GM12878 (cell line): ENCODE data around the gene ABCG1. TPM values are rescaled to one million over a fixed set of nuclear protein-coding genes. Genes with fewer than 3 reads are reported as not detected.

Experiments used
- ATAC-seq: fragments of 200-7000 bp; cut with Tn5 transposase; 3 replicates; pipeline ENCODE4 v1.9.1; 2020; ENCODE audit warnings: mild to moderate bottlenecking, moderate library complexity
- BruUV-seq: library from RNA; stranded (reverse); fragments of 400-500 nt; replicated peaks from 2 replicates; lab custom pipeline; 2021; lab: Mats Ljungman, UMichigan
- CTCF ChIA-PET: fragments of 300-600 bp; sonication (Branson Sonifier 250); formaldehyde crosslinking; extraction: SDS; loops from one replicate; lab custom pipeline; 2021; ENCODE audit warnings: inconsistent platforms; lab: Yijun Ruan, JAX
- POLR2A ChIA-PET: fragments of 350-600 bp; formaldehyde crosslinking; extraction: SDS; loops from one replicate; lab custom pipeline; 2021; ENCODE audit warnings: inconsistent platforms; lab: Charles Lee
- RAD21 ChIA-PET: fragments of 300-600 bp; sonication (Branson Sonifier 250); formaldehyde crosslinking; loops from one replicate; lab custom pipeline; 2023; ENCODE audit warnings: antibody characterized with exemption; ENCODE audit not compliant: unreplicated experiment; lab: Charles Lee
- SMC1A ChIA-PET: fragments of 300-600 bp; sonication (Branson Sonifier 250); formaldehyde crosslinking; loops from one replicate; lab custom pipeline; 2023; ENCODE audit not compliant: unreplicated experiment, uncharacterized antibody; lab: Charles Lee
- DNase-seq: peaks from one replicate; pipeline ENCODE4 v3.0.0-alpha.2; 2011; ENCODE audit warnings: low read depth, low spot score
- FAIRE-seq: peaks from 3 replicates; lab custom pipeline; 2011; peaks lifted over from hg19 to GRCh38; lab: Jason Lieb, UNC
- H2AFZ ChIP-seq: 2 replicates; pipeline ENCODE4 v1.6.0; 2011; ENCODE audit warnings: low read depth, low read length, control low read depth; ENCODE audit not compliant: control insufficient read depth
- H3K27ac ChIP-seq: 2 replicates; pipeline ENCODE4 v1.5.1; 2011; ENCODE audit warnings: control low read depth; ENCODE audit not compliant: control insufficient read depth, insufficient read depth
- H3K27me3 ChIP-seq, 2 experiments: replicated peaks in 1 of 2; 2 replicates each; pipeline versions ENCODE4 v1.6.0 to v1.6.1; 2011; ENCODE audit warnings: low read length in 1 of 2; ENCODE audit not compliant: control insufficient read depth in 2 of 2, insufficient read depth in 2 of 2
- H3K36me3 ChIP-seq, 2 experiments: 2 replicates each; pipeline ENCODE4 v1.5.1; 2011; ENCODE audit warnings: low read length in 1 of 2; ENCODE audit not compliant: control insufficient read depth in 2 of 2, insufficient read depth in 2 of 2
- H3K4me1 ChIP-seq: 2 replicates; pipeline ENCODE4 v1.6.1; 2011; ENCODE audit warnings: mild to moderate bottlenecking, low read length, moderate library complexity, mixed read lengths; ENCODE audit not compliant: control insufficient read depth, insufficient read depth
- H3K4me2 ChIP-seq: 2 replicates; pipeline ENCODE4 v1.6.0; 2011; ENCODE audit warnings: control low read depth; ENCODE audit not compliant: control insufficient read depth, insufficient read depth
- H3K4me3 ChIP-seq: fragments of 200-600 bp; sonication (generic); 2 replicates; pipeline ENCODE4 v1.5.1; 2016
- H3K79me2 ChIP-seq: 2 replicates; pipeline ENCODE4 v1.6.0; 2011; ENCODE audit warnings: low read length; ENCODE audit not compliant: control insufficient read depth, insufficient read depth
- H3K9ac ChIP-seq: 2 replicates; pipeline ENCODE4 v1.8.0; 2011; ENCODE audit warnings: low read length, control low read depth, mixed read lengths; ENCODE audit not compliant: control insufficient read depth, insufficient read depth
- H3K9me3 ChIP-seq: replicated peaks from 3 replicates; pipeline ENCODE4 v1.5.1; 2011; ENCODE audit warnings: mild to moderate bottlenecking, low read length; ENCODE audit not compliant: control insufficient read depth, insufficient read depth
- H4K20me1 ChIP-seq: 2 replicates; pipeline ENCODE4 v1.6.0; 2011; ENCODE audit not compliant: control insufficient read depth, insufficient read depth
- BCL3 ChIP-seq: IDR thresholded peaks from 2 replicates; pipeline ENCODE4 v1.6.1; 2011; ENCODE audit warnings: borderline replicate concordance, low read depth, mild to moderate bottlenecking, moderate library complexity, low read length; ENCODE audit not compliant: insufficient read depth, poor library complexity, severe bottlenecking
- ESRRA ChIP-seq: IDR thresholded peaks from 2 replicates; pipeline ENCODE4 v1.6.1; 2012; ENCODE audit warnings: mild to moderate bottlenecking, low read length, improper control_type of control experiment
- MEF2A ChIP-seq: IDR thresholded peaks from 2 replicates; pipeline ENCODE4 v1.6.1; 2011; ENCODE audit warnings: low read depth, mild to moderate bottlenecking, low read length, moderate library complexity; ENCODE audit not compliant: insufficient read depth
- POLR2AphosphoS2 ChIP-seq: IDR thresholded peaks from 2 replicates; pipeline ENCODE4 v1.6.1; 2011; ENCODE audit warnings: low read depth, mild to moderate bottlenecking, low read length, improper control_type of control experiment, moderate library complexity
- WGBS: methylation state at CpG from one replicate; pipeline ENCODE4 v1.1.6; 2016; ENCODE audit warnings: low lambda C conversion rate; ENCODE audit not compliant: insufficient replicate concordance, insufficient coverage; ENCODE audit errors: missing lambda C conversion rate; 5-methylcytosine and 5-hydroxymethylcytosine counted together
- in situ Hi-C: fragments of 300-500 bp; cut with MboI; formaldehyde crosslinking; loops from 9 replicates; pipeline ENCODE4 v1.14.3; 2018; ENCODE audit warnings: mixed read lengths
- intact Hi-C: fragments of 100-400 bp; cut with micrococcal nuclease; formaldehyde crosslinking; loops from one replicate; pipeline ENCODE4 v1.14.2; 2022; ENCODE audit not compliant: unreplicated experiment
- polyA plus RNA-seq, 11 experiments: library from polyadenylated mRNA; depleted of rRNA in 4 of 11; unstranded in 6 of 11; stranded (reverse) in 5 of 11; fragments of >200 nt; fragmentation: Nextera tagmentation in 4 of 11; fragmentation: Illumina TruSeq in 1 of 11; extraction: Ambion mirVana in 4 of 11; extraction: Trizol in 1 of 11; gene quantifications; 1 replicate in 1 of 11; 2 replicates in 10 of 11; pipeline versions ENCODE4 v1.2.1 to v1.2.3, GENCODE V29; 2011 to 2016; ENCODE audit warnings: inconsistent platforms in 2 of 11, missing spikeins in 2 of 11, low read depth in 1 of 11
- total RNA-seq, 4 experiments: library from RNA; depleted of rRNA in 3 of 4; stranded (reverse); fragments of >200 nt in 3 of 4; fragmentation: Illumina TruSeq in 1 of 4; extraction: Trizol in 1 of 4; gene quantifications; 2 replicates each; pipeline versions ENCODE4 v1.2.1 to v1.2.3, GENCODE V29; 2013 to 2021
- TF ChIP-seq, protein P1 (sequence below): fragments of 450-650 bp; IDR thresholded peaks from 2 replicates; pipeline ENCODE4 v1.6.1; 2017; ENCODE audit warnings: antibody characterized with exemption, mild to moderate bottlenecking, moderate library complexity
- TF ChIP-seq, protein P2 (sequence below): fragments of 450-650 bp; conservative IDR thresholded peaks from 2 replicates; pipeline ENCODE4 v1.6.1; 2017; ENCODE audit warnings: mild to moderate bottlenecking, moderate library complexity
- TF ChIP-seq, protein P3 (sequence below): fragments of 450-650 bp; IDR thresholded peaks from 2 replicates; pipeline ENCODE4 v1.6.1; 2014; ENCODE audit warnings: mild to moderate bottlenecking
- TF ChIP-seq, protein P4 (sequence below): IDR thresholded peaks from 2 replicates; pipeline ENCODE4 v1.6.1; 2011; ENCODE audit warnings: mild to moderate bottlenecking, low read depth, low read length, moderate library complexity; ENCODE audit not compliant: insufficient replicate concordance

The ABCG1 gene
- total and polyA plus RNA-seq, 10 of the 15 experiments (the other 5 are each of a cell fraction or from before 2014, with no cell fraction given) = 0.59 to 19.3 (median 5.7) TPM

GRCh38 chr21:42296501-42296900 is 77.6 kb downstream of the ABCG1 start (continued):
- TF ChIP-seq, protein P1, sequence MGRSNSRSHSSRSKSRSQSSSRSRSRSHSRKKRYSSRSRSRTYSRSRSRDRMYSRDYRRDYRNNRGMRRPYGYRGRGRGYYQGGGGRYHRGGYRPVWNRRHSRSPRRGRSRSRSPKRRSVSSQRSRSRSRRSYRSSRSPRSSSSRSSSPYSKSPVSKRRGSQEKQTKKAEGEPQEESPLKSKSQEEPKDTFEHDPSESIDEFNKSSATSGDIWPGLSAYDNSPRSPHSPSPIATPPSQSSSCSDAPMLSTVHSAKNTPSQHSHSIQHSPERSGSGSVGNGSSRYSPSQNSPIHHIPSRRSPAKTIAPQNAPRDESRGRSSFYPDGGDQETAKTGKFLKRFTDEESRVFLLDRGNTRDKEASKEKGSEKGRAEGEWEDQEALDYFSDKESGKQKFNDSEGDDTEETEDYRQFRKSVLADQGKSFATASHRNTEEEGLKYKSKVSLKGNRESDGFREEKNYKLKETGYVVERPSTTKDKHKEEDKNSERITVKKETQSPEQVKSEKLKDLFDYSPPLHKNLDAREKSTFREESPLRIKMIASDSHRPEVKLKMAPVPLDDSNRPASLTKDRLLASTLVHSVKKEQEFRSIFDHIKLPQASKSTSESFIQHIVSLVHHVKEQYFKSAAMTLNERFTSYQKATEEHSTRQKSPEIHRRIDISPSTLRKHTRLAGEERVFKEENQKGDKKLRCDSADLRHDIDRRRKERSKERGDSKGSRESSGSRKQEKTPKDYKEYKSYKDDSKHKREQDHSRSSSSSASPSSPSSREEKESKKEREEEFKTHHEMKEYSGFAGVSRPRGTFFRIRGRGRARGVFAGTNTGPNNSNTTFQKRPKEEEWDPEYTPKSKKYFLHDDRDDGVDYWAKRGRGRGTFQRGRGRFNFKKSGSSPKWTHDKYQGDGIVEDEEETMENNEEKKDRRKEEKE = no peak
- TF ChIP-seq, protein P2, sequence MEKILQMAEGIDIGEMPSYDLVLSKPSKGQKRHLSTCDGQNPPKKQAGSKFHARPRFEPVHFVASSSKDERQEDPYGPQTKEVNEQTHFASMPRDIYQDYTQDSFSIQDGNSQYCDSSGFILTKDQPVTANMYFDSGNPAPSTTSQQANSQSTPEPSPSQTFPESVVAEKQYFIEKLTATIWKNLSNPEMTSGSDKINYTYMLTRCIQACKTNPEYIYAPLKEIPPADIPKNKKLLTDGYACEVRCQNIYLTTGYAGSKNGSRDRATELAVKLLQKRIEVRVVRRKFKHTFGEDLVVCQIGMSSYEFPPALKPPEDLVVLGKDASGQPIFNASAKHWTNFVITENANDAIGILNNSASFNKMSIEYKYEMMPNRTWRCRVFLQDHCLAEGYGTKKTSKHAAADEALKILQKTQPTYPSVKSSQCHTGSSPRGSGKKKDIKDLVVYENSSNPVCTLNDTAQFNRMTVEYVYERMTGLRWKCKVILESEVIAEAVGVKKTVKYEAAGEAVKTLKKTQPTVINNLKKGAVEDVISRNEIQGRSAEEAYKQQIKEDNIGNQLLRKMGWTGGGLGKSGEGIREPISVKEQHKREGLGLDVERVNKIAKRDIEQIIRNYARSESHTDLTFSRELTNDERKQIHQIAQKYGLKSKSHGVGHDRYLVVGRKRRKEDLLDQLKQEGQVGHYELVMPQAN = no peak
- TF ChIP-seq POLR2AphosphoS2 = no peak
- TF ChIP-seq, protein P3, sequence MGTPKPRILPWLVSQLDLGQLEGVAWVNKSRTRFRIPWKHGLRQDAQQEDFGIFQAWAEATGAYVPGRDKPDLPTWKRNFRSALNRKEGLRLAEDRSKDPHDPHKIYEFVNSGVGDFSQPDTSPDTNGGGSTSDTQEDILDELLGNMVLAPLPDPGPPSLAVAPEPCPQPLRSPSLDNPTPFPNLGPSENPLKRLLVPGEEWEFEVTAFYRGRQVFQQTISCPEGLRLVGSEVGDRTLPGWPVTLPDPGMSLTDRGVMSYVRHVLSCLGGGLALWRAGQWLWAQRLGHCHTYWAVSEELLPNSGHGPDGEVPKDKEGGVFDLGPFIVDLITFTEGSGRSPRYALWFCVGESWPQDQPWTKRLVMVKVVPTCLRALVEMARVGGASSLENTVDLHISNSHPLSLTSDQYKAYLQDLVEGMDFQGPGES = no peak
- no peak for TF ChIP-seq MEF2A

DNA sequence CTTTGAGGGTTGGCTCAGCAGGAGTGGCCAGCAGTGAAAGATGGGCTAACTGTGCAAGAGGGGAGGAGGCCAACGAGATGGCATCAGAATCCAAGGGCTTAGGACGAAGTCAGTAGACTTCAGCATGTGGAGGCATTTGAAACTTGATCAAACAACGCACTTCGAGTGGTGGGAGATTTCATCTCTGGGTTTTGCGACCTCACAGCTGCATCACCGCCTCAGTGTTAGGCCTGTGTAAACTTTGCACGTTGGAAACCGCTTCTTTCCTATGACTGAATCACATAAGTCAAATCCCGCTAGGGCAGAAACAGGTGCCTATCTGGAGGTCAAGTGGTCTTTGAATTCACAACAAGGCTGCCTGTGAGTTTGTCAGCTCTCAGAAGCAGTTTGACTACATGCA is 78.4 kb downstream of the ABCG1 start:
- Histone ChIP-seq H3K27ac (no peak overlapping the region), H3K4me3 (no peak overlapping the region), H3K9me3 (no peaks in the 10 kb centered on the region; the same call in 2 of the 3 replicates), H4K20me1 (no peaks in the 10 kb centered on the region), H3K4me2 (no peak overlapping the region), H3K9ac (no peak overlapping the region), H3K27me3 (no peaks in the 10 kb centered on the region; a peak in 1 of 4 replicates), H3K4me1 (no peaks in the 10 kb centered on the region), H2AFZ (no peak overlapping the region), H3K79me2 (no peaks in the 10 kb centered on the region), H3K36me3 (no peaks in the 10 kb centered on the region)
- TF ChIP-seq ESRRA (no peak), POLR2AphosphoS2 (no peak), BCL3 (peak; percentile 16)
- TF ChIP-seq, protein P4, sequence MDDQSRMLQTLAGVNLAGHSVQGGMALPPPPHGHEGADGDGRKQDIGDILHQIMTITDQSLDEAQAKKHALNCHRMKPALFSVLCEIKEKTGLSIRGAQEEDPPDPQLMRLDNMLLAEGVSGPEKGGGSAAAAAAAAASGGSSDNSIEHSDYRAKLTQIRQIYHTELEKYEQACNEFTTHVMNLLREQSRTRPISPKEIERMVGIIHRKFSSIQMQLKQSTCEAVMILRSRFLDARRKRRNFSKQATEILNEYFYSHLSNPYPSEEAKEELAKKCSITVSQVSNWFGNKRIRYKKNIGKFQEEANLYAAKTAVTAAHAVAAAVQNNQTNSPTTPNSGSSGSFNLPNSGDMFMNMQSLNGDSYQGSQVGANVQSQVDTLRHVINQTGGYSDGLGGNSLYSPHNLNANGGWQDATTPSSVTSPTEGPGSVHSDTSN = peak; percentile 3
- SMC1A ChIA-PET = interaction anchor here (1.1 to 1.6 kb wide), 3 partner anchors 9 to 133 kb away, joined by 3 to 7 read pairs (median 3); no protein-coding TSS in a partner anchor
- in situ Hi-C loops (no loop called here), intact Hi-C loops (no loop called here)
- POLR2A ChIA-PET = interaction anchor here (1.3 kb wide), 1 partner anchor 12 kb away, joined by 4 read pairs; no protein-coding TSS in a partner anchor
- CTCF ChIA-PET = interaction anchor here (0.6 to 1.2 kb wide), 4 partner anchors 12 to 169 kb away, joined by 3 to 5 read pairs (median 4); no protein-coding TSS in a partner anchor
- BruUV-seq = no TSS peak
- ATAC-seq (no peak), FAIRE-seq (no peak), DNase-seq (no peak)
- WGBS = 60% methylated on average over 9 of the region's 9 CpGs
- RAD21 ChIA-PET = interaction anchor here (0.8 to 1.6 kb wide), 2 partner anchors 12 to 60 kb away, joined by 3 to 4 read pairs; no protein-coding TSS in a partner anchor
